GM10847 (cell line): ENCODE results near the gene ZRANB1.

Experiments
- POLR2A ChIP-seq: IDR thresholded peaks from 2 replicates; pipeline ENCODE4 v1.6.1; 2011; ENCODE audit not compliant: insufficient read length; ENCODE audit errors: extremely low read depth

Gene ZRANB1

DNA sequence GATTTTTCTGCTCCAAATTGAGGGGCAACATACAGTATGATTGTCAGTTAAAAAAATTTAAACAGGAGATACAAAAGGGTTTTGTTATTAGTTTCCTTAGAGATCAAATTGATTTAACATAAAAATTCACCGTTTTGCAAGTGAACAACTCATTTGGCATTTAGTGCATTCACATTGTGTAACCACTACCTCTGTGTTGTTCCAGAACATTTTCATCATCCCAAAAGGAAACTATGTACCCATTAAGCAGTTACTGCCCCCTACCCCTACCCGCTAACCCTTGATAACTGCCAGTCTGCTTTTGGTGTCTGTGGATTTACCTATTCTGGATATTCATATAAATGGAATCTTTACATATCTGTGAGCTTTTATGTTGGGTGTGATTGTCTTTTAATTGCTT, 3.1 kb downstream of the ZRANB1 start:
- no peak for TF ChIP-seq POLR2A

DNA sequence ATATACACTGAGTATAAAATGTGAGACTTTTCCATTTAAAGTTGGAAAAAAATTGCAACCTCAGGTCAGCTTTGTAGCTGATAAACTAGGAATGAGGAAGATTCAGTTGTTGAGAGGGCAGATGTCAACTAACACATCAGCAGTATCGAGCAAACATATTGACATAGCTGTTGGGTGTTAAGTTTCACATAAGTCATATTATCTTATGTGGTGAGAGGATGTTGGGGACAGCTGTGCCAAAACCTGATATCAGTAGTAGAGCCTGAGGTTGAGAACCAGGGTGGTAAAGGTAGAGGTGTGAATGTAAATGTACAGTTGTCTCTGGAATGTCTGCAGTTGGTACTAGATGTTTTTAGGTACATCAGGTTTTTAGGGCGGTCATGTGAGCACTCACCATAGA, 5.0 kb downstream of the ZRANB1 start:
- no peak for TF ChIP-seq POLR2A

DNA sequence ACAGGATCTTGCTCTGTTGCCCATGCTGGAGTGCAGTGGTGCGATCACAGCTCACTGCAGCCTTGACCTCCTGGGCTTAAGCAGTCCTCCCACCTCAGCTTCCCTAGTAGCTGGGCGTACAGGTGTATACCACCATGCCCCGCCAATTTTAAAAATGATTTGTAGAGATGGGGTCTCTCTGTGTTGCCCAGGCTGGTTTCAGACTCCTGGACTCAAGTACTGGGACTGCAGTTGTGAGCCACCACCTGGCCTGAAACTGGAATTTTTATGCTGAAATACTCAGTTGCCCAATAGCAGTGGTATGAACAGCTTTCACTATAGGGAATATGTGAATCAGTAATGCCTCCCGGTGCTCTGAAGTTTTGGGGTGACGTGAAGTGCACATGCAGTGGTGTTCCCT, 7.6 kb downstream of the ZRANB1 start:
- TF ChIP-seq POLR2A = no peak

DNA sequence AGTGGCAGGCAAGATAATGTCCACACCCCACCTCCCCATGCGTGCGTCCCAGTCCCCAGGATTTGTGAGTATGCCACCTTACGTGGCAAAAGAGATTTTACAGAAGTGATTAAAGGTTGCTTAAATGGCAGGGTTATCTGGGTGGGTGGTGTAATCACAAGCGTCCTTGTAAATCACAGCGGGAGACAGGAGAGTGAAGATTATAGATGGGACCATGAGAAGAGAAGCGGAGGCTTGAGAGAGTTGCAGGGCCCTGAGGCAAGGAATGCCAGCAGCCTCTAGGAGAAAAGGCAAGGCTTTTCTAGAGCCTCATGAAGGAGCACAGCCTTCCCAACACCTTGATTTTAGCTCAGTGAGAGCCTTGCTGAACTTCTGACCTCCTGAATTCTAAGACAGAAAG, 10.2 kb downstream of the ZRANB1 start:
- no peak for TF ChIP-seq POLR2A

DNA sequence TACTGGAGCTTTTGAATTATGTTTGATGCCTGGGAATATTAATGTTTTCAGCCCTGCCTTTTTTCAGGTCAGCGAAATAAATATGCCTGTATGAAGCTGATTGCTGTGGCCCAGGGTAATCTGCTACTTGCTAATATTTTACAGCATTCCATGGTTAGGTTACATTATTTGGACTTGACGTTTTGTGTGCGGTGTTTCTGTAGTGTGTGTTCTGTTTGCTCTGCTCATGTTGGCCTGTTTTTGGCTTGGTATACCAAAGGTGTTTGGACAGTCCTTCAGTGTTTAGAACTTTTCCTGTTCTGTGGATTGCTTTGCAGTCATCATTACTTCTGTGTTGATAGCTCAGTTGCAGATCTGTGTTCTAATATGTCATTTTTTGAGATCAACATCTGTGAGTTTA, 11.5 kb downstream of the ZRANB1 start:
- no peak for TF ChIP-seq POLR2A

DNA sequence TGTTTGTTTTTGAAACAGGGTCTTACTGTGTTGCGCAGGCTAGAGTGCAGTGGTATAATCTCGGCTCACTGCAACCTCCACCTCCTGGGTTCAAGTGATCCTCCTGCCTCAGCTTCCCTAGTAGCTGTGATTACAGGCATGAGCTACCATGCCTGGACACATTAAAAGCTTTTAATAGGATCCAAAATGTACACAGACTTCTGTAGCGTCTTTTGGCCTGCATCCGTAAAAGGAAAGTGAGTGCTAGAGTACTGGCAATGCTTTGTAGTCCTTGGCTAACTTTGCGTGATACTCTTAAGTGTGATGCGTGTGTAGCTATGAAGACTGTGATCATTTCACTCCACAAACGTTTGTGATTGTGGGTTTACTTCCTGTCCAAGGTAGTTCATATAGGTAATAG, 13.3 kb downstream of the ZRANB1 start:
- no peak for TF ChIP-seq POLR2A

DNA sequence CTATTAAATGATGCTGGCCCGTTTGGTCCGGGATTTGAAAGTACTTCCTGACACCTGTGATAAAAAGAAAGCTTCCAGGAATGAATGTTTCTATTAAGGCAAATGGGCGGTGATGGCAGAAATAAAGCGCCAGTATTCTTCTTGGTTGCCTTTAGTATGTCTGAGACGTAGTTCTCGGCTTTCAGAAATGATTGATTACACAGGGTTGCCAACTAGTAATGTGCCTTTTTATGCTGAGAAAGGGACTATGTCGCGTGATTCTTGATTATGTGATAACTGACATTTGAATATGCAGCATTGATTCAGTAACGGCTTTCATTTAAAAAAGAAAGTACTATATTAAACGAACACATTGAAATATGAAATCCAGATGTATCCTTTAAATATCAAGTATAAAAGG, 13.9 kb downstream of the ZRANB1 start:
- no peak for TF ChIP-seq POLR2A

DNA sequence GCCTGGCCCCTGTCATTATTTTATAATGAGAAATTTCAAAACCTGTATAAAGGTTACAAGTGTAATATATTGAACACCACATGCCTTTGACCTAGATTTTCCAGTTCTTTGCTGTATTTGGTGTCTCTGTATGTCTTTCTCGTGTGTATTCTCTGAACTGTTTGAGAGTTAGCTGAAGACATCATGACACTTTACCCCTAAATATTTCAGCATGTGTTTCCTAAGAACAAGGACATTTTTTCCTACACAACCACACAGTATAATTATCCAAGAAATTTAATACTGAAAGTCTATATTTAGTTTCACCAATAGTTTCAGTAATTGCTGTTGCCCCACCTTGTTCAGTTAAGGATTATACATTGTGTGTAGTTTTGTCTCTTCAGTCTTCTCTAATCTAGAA, 14.8 kb downstream of the ZRANB1 start:
- TF ChIP-seq POLR2A = no peak

DNA sequence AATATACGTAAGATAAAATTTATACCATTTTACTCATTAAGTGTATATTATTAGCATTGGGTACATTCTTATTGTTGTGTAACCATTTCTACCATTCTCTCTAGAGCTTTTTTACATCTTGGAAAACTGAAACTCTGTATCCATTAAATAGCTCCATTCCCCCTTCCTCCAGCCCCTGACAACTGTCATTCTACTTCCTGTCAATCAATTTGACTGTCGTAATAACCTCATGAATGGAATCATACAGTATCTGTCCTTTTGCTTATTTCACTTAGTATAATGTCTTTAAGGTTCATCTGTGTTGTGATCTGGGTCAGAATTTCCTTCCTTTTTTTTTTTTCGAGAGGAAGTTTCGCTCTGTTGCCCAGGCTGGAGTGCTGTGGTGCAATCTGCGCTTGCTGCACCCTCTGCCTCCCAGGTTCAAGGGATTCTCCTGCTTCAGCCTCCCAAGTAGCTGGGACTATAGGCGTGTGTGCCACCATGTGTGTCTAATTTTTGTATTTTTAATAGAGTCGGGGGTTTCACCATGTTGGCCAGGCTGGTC, 15.6 kb downstream of the ZRANB1 start:
- no peak for TF ChIP-seq POLR2A

DNA sequence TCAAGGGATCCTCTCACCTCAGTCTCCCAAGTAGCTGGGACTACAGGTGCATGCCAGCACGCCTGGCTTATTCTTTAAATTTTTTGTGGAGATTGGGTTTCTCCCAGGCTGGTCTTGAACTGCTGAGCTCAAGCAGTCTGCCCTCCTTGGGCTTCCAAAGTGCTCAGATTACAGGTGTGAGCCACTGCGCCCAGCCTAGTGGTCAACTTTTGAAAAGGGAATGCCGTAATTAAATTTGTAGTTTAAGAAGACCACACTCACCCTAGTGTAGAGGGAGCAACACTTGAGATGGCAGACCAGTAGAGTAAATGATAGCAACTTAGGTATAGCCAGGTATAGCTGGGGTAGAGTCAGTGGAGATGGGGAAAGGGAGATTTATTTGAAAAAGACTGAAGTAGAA, 17.6 kb downstream of the ZRANB1 start:
- no peak for TF ChIP-seq POLR2A

DNA sequence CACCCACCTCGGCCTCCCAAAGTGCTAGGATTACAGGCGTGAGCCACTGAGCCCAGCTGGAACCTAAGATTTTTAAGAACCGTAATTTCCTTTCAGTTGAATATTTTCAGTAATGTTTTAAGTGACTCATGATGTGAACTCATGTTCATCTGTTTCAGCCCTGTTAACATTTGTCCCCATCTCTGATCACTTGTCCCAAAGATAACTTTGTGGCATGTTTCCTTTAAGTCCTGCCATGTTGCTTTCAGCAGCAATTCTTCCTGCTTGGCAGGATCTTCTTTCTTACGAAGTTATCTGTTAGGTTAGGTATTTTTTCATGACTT, 19.3 kb downstream of the ZRANB1 start:
- TF ChIP-seq POLR2A = no peak

DNA sequence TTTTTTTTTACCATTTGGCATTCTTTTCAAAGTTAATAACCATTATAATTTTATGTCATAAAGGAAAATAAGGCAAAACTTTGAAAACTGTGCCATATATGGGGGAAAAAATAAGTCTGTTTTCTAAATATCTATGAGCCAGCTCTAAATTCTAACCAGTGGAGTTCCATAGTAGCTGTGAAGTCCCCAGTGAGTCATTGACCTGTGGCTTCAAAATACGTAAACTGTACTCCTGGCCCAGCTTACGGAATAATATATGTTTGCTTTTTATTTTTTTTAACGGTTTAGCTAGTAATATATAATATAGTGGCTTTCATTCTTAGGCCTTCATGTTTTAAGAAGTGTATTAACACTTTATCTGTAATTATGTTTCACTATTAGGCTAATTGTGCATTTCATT, 20.5 kb downstream of the ZRANB1 start:
- TF ChIP-seq POLR2A = no peak

DNA sequence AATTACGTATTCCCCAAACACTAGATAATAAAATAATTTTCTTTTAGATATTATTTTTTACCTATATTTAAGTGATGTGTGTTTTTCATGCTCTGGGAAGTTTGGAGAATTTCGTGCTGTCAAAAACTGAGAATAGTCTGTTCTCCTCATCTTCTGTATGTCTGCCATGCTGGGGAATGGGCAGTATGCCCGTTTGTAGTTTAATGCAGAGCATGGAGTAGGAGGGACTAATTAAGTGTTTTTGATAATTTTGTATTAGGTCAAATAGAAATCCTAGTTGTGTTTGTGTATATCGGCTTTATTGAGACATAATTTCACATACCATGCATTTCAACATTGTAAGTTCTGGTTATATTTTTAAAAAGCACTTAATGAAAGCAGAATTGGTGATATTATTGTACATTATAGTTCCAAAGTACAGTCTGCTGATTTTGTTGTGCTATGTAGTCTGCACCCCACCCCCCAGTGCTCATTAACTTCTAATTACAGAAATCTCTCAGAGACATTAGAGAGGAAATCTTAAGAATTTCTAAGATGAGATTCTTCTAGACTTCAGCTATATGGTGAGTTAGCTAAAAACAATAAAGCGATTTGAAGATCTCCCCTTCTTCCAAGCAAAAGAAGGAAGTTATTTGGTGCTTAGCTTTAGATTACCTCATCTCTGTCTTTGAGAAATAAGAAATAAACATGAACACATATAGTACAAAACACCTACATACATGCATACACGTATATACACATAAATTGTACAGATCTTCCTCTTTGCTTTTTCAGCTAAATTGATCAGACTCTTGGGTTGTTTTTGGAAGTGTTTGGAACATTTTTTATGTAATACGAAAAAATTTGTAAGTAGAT, 22.2 kb downstream of the ZRANB1 start:
- no peak for TF ChIP-seq POLR2A

DNA sequence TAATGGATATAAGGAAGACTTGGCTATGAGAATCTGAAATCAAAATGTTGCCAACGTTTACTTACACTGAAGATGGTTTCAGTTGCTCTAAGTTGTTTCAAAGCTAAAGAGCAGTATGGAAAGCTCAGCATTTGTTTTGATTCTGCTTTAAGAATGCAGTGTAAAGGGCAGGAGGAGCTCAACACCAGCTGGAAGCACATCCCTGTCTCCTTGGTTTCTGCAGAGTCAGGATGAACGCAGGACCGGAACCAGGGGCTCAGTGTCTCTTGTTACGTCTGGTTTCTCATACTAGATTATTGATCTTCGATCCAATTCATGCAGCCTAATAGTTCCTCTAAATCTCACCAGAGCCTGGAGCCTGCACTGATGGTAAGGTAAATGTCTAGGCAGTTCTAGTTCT, 24.1 kb downstream of the ZRANB1 start:
- no peak for TF ChIP-seq POLR2A

DNA sequence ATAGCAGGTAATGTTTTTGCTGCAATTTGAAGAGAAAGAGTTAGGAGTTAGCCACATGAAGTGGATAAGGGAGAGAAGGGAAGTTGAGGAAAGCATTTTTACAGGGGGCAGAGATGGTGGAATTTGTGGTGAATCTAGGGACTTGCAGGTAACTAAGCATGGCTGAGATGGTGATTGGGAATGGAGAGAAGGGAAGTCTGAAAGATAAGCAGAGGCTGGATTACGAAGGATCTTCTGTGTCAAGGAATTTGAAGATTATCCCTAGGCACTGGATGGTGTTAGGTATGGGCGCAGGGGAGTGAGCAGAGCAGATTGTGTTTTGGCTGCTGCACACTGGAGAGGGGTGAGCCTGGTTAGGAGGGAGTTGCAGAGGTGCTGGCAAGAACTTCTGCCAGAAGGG, 25.3 kb downstream of the ZRANB1 start:
- no peak for TF ChIP-seq POLR2A

DNA sequence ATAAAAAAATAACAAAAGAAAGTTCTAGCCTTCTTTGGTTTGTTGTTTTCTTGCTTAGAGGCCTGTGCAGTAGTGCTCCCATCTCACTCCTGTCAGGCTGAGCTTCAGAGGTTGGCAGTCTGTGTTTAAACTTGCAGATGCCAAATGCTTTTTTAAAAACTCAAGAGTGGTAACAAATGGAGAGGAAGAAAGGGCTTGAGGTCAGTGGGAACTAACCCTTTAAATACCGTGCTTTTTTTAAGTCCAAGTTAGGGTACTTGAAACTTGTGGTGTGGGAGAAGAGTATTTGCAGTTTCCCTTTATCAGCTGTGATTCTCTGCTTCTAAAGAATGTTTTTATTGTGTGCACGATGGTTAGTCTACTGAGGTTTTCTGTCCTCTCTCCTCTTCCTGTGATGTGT, 29.4 kb downstream of the ZRANB1 start:
- TF ChIP-seq POLR2A = no peak

DNA sequence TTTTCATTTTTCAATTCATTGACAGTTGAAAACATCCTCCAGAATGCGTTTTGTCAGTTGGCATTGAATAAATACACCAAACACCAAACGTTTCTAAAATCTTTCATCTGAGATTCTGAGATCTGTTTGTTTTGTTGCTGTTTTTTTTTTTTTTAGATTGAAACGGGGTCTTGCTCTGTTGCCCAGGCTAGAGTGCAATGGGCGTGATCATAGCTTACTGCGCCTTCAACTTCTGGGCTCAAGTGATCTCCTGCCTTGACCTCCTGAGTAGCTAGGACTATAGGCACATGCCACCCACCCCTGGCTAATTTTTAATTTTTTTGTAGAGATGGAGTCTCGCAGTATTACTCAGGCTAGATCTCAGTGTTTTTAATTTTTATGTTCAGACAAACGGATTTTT, 30.7 kb downstream of the ZRANB1 start:
- no peak for TF ChIP-seq POLR2A
